HG03097 (cell line): ENCODE data around the gene NUPR2.
"Not testable (repeated sequence)": the region's sequence is repeated elsewhere in the genome, so short reads cannot be mapped to it uniquely, and the experiment has no call there.

Experiments
- ATAC-seq: cut with Tn5 transposase; IDR thresholded peaks from one replicate; pipeline ENCODE4 v1.9.1; 2021; ENCODE audit not compliant: unreplicated experiment, low FRiP score

NUPR2 gene

DNA sequence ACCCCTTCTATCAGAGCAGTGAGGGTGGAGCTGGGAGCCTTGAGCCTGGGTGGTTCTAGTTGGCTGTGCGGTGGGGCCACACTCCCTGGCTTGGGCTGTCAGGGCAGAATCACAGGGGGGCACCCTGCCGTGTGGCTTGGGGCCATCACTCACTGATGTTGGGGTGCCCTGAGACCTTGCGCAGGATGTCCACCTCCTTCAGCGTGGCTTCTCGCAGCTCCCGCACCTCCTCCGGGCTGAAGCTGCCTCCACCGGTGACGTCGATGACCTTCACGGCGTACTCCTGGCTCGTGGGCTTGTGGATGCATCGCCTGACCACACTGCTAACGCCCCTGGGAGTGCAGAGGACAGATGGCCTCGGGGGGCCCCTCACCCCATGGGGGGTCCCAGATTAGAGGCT lies 28.8 kb downstream of the NUPR2 start:
- no peak for ATAC-seq

DNA sequence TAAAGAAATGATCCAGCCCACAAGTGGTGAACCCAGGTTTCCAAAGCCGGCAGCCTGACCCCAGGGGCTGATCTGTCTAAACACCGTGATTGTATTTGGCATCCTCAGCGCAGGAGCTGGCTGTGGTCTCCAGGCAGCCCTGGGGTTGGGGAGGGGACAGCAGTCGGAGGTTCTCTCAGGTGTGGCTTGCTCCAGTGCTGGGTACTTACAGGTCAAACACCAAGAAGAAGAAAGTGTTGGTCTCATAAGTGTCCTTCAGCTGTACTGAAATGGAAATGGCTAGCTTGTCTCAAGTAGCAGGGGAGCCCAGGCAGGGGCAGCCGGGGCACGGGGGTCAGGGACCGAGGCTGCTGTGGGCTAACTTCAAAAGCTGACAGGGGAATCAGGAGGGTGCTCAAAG lies 29.5 kb downstream of the NUPR2 start:
- ATAC-seq = no peak

GRCh38 chr7:56083150-56083785 lies 32.9 kb downstream of the NUPR2 start:
- no peak for ATAC-seq

- ATAC-seq = no peak
Observed at GRCh38 chr7:56081626-56082340, 34.4 kb downstream of the NUPR2 start.

GRCh38 chr7:56080726-56081435 lies 35.3 kb downstream of the NUPR2 start:
- ATAC-seq = not testable (repeated sequence)

GRCh38 chr7:56079450-56080185 lies 36.6 kb downstream of the NUPR2 start:
- no peak for ATAC-seq

DNA sequence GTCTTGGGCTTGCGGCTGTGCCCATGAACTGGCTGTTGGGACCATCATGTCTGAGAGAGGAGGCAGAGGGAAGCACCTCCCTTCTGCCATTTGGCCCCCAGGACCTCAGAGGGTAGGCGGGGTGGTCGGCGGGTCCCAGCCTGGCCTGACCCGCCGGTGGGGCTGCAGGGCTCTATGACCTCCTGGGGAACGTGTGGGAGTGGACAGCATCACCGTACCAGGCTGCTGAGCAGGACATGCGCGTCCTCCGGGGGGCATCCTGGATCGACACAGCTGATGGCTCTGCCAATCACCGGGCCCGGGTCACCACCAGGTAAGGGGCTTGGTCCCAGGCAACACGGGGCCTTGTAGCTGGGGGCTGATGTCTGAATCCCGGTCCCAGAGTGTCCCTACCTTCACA lies 38.0 kb downstream of the NUPR2 start:
- no peak for ATAC-seq

DNA sequence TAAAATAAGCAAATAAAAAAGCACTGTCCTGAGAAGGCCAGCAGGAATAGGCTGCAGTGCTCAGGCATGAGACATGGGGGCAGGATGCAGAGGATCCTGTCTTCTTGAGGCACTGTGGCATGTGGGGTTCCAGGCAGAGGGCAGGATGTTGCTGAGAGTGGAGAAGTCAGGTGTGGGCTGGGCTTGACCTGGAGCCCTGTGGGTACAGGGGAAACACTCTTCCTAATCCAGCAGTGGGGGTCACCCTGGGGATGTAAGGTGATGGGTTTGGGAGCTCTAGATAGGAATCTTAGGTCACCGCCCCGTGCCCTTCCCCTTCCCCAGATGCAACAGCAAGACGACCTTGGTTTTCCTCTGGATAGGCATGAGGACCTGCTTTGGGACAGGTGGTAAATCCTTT lies 38.5 kb downstream of the NUPR2 start:
- no peak for ATAC-seq

- peak; percentile 90 for ATAC-seq
Observed at GRCh38 chr7:56074371-56074791, 41.8 kb downstream of the NUPR2 start.

DNA sequence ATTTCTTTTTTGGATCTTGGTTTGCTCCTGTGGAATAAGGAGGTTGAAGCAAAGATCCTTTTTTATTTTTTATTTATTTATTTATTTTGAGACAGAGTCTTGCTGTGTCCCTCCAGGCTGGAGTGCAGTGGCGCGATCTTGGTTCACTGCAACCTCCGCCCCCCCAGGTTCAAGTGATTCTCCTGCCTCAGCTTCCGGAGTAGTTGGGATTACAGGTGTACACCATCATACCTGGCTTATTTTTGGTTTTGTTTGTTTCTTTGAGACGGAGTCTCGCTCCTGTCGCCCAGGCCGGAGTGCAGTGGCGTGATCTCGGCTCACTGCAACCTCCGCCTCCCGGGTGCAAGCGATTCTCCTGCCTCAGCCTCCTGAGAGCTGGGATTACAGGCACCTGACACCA lies 49.8 kb downstream of the NUPR2 start:
- not testable (repeated sequence) for ATAC-seq
